SK-N-MC (cell line): ENCODE measurements around the gene CSNK1G1.
"Not testable (repeated sequence)": the region's sequence is repeated elsewhere in the genome, so short reads cannot be mapped to it uniquely, and the experiment has no call there.

Source experiments
- DNase-seq: peaks from one replicate; pipeline ENCODE4 v3.0.0-alpha.2; 2011; ENCODE audit warnings: low read depth, low spot score
- H3K27ac ChIP-seq: fragments of 200-600 bp; sonication (generic); 2 replicates; pipeline ENCODE4 v1.5.1; 2016; ENCODE audit warnings: mixed run types
- H3K36me3 ChIP-seq: fragments of 200-600 bp; sonication (generic); 2 replicates; pipeline ENCODE4 v1.6.1; 2017; ENCODE audit warnings: antibody characterized with exemption, low read length, mixed read lengths; ENCODE audit not compliant: insufficient read depth
- H3K4me3 ChIP-seq: fragments of 200-600 bp; sonication (generic); 2 replicates; pipeline ENCODE4 v1.5.1; 2016
- H3K9ac ChIP-seq: fragments of 200-600 bp; sonication (generic); 2 replicates; pipeline ENCODE4 v1.8.0; 2017; ENCODE audit warnings: mixed run types, mixed read lengths; ENCODE audit not compliant: insufficient read length
- H3K9me3 ChIP-seq: fragments of 200-600 bp; sonication (generic); 2 replicates; pipeline ENCODE4 v1.6.1; 2017; ENCODE audit warnings: low read depth, mild to moderate bottlenecking, antibody characterized with exemption, low read length, moderate library complexity, mixed read lengths
- EZH2 ChIP-seq: fragments of 200-600 bp; sonication (generic); IDR thresholded peaks from one replicate; pipeline ENCODE4 v1.6.1; 2017; ENCODE audit warnings: antibody characterized with exemption
- FOXP2 ChIP-seq: optimal IDR thresholded peaks from 2 replicates; pipeline ENCODE3; 2011; ENCODE audit warnings: mild to moderate bottlenecking, moderate library complexity; ENCODE audit not compliant: insufficient read depth; ENCODE audit errors: extremely low read length, control extremely low read depth
- POLR2AphosphoS5 ChIP-seq: IDR thresholded peaks from 2 replicates; pipeline ENCODE4 v1.6.1; 2012; ENCODE audit warnings: mild to moderate bottlenecking, low read depth, low read length, borderline replicate concordance

Gene CSNK1G1

DNA sequence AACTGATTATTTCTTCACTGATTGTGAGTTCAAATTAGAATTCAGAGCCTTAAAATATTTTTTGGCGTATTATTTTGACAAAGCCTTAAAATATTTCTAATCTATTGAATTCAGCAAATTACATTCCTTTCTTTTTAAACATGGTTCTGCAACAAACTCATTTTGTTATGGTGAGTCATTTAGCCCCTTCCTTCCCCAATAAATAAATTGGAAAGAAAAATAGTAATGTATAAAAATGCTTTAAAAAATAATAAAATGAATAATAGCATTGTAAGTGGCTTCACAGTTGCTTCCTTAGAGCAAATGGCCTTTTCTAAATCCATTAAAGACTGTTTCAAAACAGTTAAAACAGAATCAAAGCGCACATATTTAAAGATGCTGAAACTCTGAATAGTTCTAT lies 12.1 kb downstream of the CSNK1G1 start:
- DNase-seq: no peak
- peaks cover 17% of the 10 kb centered on the region for H3K36me3 ChIP-seq
- TF ChIP-seq EZH2 (no peak), POLR2AphosphoS5 (no peak), FOXP2 (no peak)
- no peaks in the 10 kb centered on the region for H3K9me3 ChIP-seq
- no peak overlapping the region for H3K27ac ChIP-seq
- no peak overlapping the region for H3K9ac ChIP-seq
- H3K4me3 ChIP-seq: no peak overlapping the region; the same call in 1 of the 2 replicates

DNA sequence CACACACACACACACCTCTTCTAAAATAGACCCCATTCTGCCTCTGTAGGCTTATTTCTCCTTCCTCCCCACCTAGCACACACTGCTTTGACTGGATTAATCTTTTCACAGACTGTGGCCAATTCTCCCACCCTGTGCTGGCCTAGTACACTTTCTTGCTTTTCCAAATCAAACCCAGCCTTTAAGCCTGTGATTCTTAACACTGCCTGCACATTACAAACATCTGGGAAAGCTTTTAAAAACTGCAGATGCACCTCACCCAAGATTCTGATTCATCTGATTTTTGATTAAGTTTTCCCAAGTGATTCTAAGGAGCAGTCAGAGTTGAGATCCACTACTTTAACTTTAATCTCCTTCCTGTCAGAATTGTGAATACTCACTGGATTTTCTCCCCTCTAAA lies 12.8 kb downstream of the CSNK1G1 start:
- no peaks in the 10 kb centered on the region for H3K9me3 ChIP-seq
- no peak for DNase-seq
- H3K4me3 ChIP-seq: no peak overlapping the region; the same call in 1 of the 2 replicates
- 0 out of 2 replicates have a peak overlapping the region, but pooled peaks have one; percentile 25 for H3K27ac ChIP-seq
- H3K36me3 ChIP-seq: peaks cover 17% of the 10 kb centered on the region
- peak overlapping the region; percentile 22 for H3K9ac ChIP-seq
- TF ChIP-seq EZH2 (no peak), POLR2AphosphoS5 (no peak), FOXP2 (no peak)

DNA sequence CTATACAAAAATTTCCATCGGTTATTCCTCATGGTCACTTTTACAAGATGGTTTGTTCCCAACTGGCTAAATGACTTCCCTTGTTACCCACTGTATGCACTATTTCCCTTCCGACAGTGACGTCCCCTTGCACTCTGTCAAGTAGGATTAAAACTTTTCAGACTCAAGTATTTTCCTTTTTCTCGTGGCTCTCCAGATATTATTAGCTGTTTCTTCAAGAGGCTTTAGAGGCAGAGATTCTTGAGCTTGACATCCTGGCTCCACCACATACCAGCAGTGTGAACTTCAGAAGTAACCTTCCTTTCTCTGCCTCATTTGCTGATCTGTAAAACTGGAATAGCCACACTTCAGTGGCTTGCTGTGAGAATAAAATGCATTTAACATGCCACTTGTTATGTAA lies 14.0 kb downstream of the CSNK1G1 start:
- DNase-seq: no peak
- Histone ChIP-seq H3K36me3 (peaks cover 12% of the 10 kb centered on the region), H3K9me3 (no peaks in the 10 kb centered on the region), H3K9ac (no peak overlapping the region), H3K27ac (no peak overlapping the region), H3K4me3 (no peak overlapping the region)
- TF ChIP-seq POLR2AphosphoS5 (no peak), EZH2 (no peak), FOXP2 (no peak)

DNA sequence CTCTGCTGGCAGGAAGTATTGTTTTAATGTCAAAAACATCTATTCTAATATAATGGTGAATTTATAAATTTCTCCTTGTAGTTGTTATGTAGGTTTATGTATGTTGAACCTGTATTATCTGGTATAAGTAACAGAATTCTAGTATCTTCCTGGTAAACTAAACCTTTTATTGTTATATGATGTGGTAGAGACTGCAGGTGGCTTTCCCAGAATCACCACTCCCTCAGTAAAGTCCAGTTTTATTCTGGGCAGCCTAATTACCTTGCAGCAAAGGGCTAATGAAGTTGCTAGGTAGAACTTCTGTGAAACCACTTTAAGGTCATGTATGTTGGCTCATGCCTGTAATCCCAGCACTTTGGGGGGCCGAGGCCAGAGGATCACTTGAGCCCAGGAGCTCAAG lies 15.6 kb downstream of the CSNK1G1 start:
- Histone ChIP-seq H3K9me3 (no peaks in the 10 kb centered on the region), H3K4me3 (no peak overlapping the region), H3K9ac (no peak overlapping the region), H3K27ac (no peak overlapping the region), H3K36me3 (peaks cover 7% of the 10 kb centered on the region)
- no peak for DNase-seq
- TF ChIP-seq EZH2 (no peak), POLR2AphosphoS5 (no peak), FOXP2 (no peak)

DNA sequence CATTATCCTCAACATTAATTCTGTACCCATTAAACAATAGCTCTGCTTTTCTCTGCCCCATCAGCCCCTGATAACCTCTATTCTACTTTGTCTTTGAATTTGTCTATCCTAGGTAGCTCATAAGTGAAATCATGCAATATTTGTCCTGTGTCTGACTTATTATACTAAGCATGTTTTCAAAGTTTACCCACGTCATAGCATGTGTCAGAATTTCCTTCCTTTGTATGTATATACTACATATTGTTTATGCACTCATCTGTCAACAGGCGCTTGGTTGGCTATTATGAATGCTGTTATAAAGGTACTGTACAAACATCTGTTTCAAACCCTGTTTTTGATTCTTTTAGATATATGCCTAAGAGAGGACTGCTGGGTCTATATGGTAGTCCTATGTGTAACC lies 18.2 kb downstream of the CSNK1G1 start:
- no peak overlapping the region for H3K9ac ChIP-seq
- no peaks in the 10 kb centered on the region for H3K9me3 ChIP-seq
- H3K36me3 ChIP-seq: peaks cover 7% of the 10 kb centered on the region
- no peak for DNase-seq
- no peak for TF ChIP-seq POLR2AphosphoS5
- TF ChIP-seq EZH2: no peak
- no peak for TF ChIP-seq FOXP2
- H3K27ac ChIP-seq: no peak overlapping the region
- H3K4me3 ChIP-seq: no peak overlapping the region

DNA sequence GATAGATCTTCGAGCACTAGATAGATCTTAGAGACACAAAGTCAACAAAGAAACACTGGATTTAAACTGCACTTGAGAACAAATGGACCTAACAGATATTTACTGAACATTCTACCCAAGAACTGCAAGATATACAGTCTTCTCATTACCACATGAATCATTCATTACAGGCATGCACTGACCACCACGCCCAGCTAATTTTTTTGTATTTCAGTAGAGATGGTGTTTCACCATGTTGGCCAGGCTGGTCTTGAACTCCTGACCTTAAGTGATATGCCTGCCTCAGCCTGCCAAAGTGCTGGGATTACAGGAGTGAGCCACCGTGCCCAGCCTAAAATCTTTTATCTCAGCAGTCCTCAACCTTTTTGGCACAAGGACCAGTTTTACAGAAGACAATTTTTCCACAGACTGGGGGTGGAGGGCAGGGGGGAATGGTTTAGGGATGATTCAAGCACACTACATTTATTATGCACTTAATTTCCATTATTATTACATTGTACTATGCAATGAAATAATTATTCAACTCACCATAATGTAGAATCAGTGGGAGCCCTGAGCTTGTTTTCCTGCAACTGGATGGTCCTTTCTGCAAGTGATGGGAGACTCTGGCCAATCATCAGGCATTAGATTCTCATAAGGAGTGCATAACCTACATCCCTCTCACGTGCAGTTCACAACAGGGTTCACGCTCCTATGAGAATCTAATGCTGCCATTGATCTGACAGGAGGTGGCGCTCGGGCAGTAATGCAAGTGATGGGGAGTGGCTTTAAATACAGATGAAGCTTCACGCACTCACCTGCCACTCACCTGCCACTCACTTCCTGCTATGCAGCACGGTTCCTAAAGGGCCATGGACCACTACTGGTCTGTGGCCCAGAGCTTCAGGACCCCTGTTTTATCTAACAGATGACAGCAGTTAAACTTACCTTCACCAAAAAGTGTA lies 21.7 kb downstream of the CSNK1G1 start:
- H3K9ac ChIP-seq: no peak overlapping the region
- no peaks in the 10 kb centered on the region for H3K9me3 ChIP-seq
- no peak overlapping the region for H3K4me3 ChIP-seq
- H3K27ac ChIP-seq: no peak overlapping the region
- no peak for DNase-seq
- TF ChIP-seq POLR2AphosphoS5 (no peak), FOXP2 (no peak), EZH2 (no peak)
- H3K36me3 ChIP-seq: no peaks in the 10 kb centered on the region; the same call in 1 of the 2 replicates

DNA sequence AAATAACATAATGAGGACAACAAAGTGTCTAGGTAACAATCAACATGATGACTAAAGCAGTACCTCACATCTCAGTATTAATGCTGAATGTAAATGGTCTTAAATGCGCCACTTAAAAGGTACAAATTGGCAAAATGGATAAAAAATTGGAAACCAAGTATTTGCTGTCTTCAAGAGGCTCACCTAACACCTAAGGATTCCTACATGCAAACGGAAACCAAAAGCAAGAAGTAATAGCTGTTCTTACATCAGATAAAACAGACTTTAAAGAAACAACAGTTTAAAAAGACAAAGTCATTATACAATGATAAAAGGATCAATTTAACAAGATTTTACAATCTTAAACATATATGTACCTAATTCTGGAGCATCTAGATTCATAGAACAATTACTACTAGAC lies 22.5 kb downstream of the CSNK1G1 start:
- H3K36me3 ChIP-seq: no peaks in the 10 kb centered on the region; the same call in 1 of the 2 replicates
- no peak overlapping the region for H3K27ac ChIP-seq
- no peak for DNase-seq
- TF ChIP-seq POLR2AphosphoS5: no peak
- TF ChIP-seq FOXP2: no peak
- no peak for TF ChIP-seq EZH2
- no peak overlapping the region for H3K4me3 ChIP-seq
- H3K9me3 ChIP-seq: no peaks in the 10 kb centered on the region
- H3K9ac ChIP-seq: no peak overlapping the region

DNA sequence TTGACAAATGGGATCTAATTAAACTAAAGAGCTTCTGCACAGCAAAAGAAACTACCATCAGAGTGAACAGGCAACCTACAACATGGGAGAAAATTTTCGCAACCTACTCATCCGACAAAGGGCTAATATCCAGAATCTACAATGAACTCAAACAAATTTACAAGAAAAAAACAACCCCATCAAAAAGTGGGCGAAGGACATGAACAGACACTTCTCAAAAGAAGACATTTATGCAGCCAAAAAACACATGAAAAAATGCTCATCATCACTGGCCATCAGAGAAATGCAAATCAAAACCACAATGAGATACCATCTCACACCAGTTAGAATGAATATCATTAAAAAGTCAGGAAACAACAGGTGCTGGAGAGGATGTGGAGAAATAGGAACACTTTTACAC lies 24.3 kb downstream of the CSNK1G1 start:
- H3K4me3 ChIP-seq, H3K27ac ChIP-seq, H3K9me3 ChIP-seq, DNase-seq, H3K9ac ChIP-seq, H3K36me3 ChIP-seq: not testable (repeated sequence)

DNA sequence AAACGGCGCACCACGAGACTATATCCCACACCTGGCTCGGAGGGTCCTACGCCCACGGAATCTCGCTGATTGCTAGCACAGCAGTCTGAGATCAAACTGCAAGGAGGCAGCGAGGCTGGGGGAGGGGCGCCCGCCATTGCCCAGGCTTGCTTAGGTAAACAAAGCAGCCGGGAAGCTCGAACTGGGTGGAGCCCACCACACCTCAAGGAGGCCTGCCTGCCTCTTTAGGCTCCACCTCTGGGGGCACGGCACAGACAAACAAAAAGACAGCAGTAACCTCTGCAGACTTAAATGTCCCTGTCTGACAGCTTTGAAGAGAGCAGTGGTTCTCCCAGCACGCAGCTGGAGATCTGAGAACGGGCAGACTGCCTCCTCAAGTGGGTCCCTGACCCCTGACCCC lies 29.0 kb downstream of the CSNK1G1 start:
- not testable (repeated sequence) for H3K4me3 ChIP-seq, H3K9ac ChIP-seq, H3K36me3 ChIP-seq, H3K9me3 ChIP-seq, DNase-seq, H3K27ac ChIP-seq

DNA sequence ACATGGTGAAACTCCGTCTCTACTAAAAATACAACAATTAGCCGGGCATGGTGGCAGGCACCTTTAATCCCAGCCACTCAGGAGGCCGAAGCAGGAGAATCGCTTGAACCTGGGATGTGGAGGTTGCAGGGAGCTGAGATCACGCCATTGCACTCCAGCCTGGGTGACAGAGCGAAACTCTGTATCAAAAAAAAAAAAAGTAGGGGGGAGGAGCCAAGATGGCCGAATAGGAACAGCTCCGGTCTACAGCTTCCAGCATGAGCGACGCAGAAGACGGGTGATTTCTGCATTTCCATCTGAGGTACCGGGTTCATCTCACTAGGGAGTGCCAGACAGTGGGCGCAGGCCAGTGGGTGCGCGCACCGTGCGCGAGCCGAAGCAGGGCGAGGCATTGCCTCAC lies 29.5 kb downstream of the CSNK1G1 start:
- H3K27ac ChIP-seq, H3K4me3 ChIP-seq, DNase-seq, H3K9ac ChIP-seq, H3K36me3 ChIP-seq, H3K9me3 ChIP-seq: not testable (repeated sequence)
